ENCODE measurements around the gene VAMP8.
A peak's percentile ranks its signal among the peaks of the same experiment; 100 is the strongest.
"Not testable (repeated sequence)": the region's sequence is repeated elsewhere in the genome, so short reads cannot be mapped to it uniquely, and the experiment has no call there.

VAMP8 gene

DNA sequence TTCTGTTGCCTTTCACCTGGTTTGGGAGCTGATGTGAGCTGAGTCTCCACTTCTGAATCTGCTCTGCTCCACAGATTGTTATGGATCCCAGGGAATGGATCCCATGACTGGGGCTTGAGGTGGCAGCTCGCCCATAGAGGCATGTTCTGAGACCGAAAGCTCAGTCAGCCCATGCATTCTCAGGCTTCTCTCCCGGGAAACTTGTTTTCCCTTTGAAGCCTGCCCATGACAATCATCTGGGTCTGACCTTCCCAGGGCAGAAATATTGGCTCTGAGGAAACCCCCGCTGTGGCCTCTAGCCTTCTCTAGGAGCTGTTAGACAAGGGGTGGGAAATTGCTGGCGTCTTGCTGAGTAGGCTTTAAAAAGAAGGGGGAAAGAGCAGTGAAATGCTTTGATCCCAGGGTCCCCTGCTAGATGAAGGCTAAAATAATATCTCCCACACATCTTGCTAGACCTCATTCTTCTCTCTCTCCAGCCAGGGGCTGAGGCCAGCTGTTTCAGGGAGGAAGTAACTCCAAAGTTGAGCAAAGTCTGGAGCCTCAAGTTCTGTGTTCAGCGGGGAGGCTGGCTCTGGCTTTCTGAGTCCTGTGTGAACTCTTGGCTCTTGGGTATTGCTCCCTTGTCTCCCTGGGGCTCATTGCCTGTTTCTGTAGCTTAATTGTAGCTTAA lies 2.0 kb downstream of the VAMP8 start:
- DNase-seq (ENCODE audit: low spot score), result no peak

DNA sequence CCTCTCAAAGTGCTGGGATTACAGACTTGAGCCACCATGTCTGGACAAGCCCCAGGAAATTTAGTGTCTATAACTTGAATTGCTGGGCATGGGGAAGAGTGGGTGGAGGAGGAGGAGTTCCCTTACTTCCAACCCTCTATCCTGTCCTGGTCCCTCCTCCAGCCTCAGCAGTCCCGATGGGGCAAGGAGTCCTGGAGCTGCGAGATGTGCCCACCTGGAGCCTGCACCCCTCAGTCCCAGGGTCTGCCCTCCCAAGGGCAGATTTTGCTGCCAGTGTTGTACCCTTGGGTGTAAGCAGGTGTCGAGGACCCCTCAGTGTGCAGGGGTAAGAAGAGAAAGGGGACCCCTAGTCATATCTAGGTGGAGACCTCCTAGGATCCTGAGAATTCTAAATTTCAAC lies 2.8 kb downstream of the VAMP8 start:
- DNase-seq (ENCODE audit: low spot score), result no peak

DNA sequence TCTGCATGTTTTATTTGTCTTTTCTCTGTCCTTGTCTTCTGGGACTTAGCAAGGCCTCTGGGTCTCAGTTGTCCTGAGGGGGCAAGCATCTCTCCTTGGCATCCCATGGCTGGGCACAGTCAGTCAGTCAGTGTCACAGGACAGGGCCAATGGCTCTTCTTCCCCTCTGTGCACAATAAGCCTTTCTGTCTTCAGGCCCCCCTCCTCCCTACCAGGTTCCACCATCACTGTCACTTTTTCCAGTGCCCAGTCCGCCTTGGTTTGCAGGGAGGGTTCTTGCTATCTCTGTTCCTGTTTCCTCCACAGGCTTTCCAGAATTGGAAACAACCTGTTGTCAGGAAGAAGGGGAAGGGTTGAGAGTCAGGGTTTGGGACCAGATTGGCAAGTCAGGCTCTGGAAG lies 5.1 kb downstream of the VAMP8 start:
- DNase-seq (ENCODE audit: low spot score), result no peak

DNA sequence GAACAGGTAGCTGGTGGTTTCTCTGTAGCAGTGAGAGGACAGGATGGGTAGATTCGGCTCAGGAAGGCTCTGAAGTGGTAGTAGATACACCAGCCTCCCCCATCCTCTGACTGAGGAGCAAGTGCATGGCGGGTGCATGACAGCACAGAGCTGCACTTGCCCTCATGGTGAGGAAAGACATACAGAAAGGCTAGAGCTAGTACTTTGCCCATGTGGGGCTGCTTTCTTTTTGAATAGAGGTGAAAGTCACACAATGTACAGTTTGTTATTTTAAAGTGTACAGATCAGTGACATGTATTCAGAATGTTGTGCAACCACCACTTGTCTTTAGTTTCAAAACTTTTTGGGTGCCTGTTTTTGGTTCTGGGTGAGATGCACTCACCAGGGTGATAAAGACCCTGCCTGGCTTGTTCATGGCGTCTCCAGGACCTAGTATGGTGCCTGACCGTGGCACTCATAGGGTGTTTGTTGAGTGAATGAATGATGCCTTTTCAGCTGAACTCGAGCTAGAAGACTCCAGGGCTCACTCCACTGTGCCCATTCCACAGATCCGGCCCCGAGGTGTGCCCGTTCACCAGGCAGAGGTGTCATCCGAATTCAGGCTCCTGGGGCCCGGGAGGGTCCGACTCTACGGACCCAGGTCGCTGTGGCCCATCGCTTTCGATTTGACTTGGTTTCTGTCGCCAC lies 6.4 kb downstream of the VAMP8 start:
- no peak for DNase-seq (ENCODE audit: low spot score)

DNA sequence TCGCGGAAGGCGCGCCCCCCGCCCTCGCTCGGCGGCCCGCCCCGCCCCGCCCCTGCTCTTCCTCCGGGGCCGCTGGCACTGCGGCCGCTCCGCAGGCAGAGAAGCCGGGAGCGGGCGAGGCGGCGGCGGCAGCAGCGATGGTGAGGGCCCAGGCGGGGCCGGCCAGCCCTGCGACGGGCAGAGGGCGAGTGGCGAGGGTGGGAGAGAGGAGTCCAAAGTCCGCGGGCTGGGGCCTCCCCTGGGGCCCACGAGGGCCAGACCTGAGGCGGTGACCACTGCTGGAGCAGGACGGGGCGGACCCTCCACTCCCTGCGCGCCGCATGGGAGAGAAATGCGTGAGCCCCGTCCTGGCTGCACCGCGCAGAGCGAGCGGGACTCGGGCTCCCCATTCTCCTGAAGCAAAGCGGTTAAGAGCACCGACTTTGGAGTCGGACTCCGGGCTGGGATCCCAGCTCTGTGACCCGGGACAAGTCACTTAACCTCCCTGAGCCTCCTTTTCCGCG lies 7.0 kb downstream of the VAMP8 start, which contains the start of gene VAMP5:
Gene VAMP5, plus strand, starts transcription at position 78 of the 503 bp plus-strand sequence. Its CDS starts 60 bp downstream, at position 138.
- no peak for DNase-seq (ENCODE audit: low spot score)

DNA sequence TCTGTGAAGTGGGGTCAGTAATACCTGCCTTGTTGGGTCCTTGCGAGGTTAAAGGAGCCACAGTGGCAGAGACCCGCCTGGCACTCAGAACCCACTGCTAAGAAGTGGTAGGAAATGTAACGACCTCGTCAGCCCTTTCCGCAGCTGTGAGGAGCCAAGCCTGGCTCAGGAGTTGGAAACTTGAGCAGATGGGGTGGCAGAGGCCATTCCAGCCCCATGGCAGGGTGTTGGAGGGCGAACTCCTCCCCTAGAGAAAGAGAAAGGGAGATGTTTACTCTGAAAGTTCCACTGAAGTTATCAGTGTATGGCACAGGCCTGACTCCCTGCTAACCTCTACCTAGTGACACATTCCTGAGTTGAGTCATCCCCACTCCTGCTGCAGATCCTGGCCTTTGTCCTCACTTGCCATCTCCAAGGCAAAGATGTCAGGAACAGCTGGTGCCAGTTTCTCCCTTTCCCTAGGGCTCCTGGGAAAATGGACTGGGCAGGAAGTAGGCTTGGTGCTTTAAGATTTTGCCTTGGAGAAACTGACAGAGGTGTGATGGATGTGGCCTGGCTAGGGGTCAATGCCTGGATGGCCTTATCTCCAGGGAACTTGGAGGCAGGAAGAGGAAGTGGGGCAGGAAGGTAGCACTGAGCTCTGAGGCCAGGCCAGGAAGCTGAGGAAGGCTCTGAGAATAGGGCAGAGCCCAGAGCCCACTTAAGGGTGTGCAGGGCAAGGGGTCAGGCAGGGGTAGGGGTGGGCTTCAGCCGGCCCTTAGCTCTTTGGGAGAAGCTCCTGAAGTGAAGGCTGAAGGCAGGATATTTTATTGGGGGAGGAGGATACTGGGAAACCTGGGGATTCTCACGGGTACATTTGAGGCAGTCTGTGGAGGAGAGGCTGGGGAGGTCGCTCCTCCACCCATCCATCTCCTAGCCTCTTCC lies 7.7 kb downstream of the VAMP8 start:
- DNase-seq (ENCODE audit: low spot score), result peak; percentile 89

DNA sequence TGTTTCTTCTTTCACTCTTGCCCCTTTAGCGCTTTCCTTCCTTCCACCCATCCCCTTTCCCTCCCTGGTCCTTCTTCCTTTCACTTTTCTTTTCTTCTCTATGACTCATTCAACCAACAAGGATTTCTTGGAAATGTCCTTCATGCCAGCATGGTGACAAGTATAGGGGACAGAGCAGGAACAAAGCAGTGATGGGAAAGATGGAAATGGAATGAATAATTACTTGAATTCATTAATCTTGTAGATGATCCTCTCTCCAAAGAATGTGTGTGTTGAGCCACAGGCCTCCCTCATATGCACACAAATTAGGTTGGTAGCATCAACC lies 8.4 kb downstream of the VAMP8 start:
- DNase-seq (ENCODE audit: low spot score), result peak; percentile 46

DNA sequence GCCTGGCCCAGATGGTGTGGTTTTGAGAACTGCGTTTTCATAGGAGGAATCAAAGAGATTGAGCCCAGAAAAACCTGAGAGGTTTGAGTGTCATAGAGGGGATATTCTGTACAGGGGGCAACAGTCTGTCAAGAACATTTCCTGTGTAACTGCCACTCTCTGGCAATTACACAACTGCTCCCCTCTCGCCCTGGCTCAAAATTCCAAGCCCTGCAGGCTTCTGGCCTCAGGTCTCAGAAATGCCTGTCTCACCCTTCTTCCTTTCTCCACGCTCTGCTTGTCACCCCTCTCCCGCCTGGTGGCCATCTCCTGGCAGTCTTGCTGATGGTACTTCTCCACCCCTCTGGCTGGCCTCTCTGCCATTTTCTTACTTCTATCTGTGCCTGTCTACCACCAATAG lies 10.8 kb downstream of the VAMP8 start:
- DNase-seq (ENCODE audit: low spot score), result no peak

DNA sequence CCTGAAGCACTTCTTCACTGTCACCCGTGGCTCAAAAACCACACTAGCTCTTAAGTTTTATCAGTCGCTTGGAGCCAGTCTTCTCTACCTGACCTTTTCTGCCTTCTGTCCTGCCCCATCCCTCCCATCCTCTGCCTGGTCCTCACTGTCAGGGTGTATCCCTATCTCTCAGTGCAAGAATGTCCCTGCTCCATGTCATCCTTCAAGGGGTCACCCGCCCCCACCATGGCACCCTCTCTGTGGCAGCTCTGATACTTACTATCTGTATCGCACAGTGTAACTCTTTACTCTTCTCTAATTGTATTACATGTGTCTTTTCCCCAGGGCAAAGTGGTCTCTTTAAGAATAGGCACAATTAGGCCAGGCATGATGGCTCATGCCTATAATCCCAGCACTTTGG lies 11.3 kb downstream of the VAMP8 start:
- DNase-seq (ENCODE audit: low spot score), result no peak

DNA sequence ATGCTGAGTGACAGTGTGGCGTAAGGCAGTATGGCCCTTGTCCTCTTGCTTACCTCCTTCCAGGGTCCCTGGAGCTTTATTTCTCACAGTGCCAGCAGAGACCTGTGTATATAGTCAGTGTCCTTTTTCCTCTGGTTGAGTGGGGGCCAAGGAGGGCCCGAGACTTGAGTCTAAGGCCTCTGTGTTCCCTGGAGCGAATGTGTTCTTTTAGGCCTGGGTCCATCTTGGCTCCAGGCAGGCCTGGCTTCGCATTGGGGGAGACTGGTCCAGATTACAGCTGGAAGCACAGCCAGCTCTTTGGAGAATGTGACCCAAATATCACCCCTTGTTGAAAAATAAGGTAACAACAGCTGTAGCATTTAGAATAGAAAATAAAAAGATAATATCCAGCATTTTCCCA lies 11.8 kb downstream of the VAMP8 start:
- no peak for DNase-seq (ENCODE audit: low spot score)

DNA sequence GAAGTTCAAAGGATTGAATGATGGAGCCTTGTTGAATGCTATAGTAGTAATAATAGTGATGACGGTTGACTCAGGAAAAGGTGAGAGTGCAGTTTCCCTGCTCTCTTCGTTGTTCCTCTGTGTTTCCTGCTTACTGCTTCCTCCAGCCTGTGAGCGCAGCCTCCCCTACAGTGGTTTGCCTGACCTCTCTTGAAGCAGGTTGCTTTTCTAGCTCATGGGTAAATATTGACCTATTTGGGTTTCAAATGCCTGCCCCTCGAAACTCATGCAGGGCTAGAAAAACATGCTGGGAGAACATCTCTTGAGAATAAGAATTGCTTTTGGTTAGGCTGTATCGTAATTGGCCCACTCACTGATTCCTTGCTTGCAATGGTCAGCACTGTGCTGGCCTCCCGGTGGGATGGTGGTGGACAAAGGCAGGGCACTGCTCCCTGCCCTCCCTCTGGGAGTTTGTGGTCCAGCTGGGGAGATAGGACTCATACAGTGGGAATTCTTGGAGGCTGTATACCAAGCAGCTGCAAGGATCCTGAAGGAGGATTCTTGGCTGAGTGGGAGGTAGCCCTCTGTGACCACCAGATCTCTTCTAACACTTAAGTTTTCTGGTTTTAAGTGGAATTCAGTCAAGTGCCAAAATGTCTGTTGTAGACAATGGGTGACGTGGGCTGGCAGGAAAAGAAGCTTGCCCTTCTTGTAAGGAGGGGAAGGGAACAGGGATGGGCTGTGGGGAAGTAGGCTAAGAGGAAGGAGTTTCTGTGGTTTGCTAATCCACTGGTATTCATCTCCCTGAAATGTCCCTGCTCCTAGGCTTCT lies 12.8 kb downstream of the VAMP8 start:
- DNase-seq (ENCODE audit: low spot score), result no peak

DNA sequence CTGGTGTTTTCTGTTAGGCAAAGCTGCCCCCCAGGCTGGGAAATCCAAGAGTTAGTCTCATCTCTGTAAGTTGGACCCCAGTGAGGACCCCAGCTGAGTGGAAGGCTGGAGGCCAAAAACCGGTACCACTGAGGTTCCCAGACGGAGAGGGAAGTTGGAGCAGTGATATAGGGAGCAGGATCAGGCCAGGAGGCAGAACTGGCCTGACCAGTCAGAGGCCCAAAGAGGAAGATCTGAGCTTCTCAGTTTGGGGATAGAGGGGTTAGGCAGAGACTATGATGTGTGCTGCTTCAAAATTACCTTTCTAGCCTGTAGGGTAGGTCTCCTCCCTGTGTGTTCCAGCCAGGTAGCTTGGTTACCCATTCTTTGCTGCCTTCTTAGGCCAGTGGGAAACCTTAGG lies 13.6 kb downstream of the VAMP8 start:
- no peak for DNase-seq (ENCODE audit: low spot score)

DNA sequence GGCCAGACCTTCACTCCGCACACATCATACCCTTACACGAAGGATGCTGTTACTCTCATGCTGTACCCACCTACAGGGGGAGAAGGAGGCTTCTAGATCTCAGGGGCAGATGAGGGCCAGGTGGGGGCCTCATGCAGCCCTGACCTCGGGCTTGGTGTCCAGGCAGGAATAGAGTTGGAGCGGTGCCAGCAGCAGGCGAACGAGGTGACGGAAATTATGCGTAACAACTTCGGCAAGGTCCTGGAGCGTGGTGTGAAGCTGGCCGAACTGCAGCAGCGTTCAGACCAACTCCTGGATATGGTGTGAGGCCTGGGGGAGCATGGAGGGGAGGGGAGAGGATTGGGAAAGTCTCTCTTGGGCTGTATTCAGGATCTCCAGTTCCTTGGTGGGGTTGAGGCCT lies 14.2 kb downstream of the VAMP8 start:
- DNase-seq (ENCODE audit: low spot score), result no peak

DNA sequence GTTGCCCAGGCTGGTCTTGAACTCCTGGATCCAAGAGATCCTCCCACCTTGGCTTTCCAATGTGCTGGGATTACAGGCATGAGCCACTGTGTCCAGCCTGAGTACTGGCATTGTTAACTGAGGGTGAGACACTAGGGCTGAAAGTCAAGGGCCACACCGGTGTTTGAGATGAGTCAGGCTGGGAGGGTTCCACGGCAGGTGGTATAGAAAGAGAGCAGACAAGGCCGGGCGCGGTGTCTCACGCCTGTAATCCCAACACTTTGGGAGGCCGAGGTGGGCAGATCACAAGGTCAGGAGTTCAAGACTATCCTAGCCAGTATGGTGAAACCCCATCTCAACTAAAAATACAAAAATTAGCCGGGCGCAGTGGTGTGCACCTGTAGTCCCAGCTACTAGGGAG lies 14.9 kb downstream of the VAMP8 start:
- DNase-seq (ENCODE audit: low spot score), result not testable (repeated sequence)

DNA sequence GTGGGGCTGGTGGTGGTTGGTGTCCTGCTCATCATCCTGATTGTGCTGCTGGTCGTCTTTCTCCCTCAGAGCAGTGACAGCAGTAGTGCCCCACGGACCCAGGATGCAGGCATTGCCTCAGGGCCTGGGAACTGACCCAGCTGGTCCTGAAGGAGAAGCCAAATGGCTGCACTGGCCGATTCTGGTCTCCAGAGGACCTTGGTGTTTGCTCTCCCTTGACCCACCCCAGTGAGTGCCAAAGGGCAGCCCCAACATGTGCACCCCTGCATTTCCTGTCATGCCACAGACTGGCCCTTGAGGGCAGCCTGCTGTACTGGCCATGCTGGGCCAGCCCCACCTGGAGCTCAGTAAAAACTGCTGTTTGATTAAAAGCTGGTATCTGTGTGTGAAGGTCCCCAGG lies 15.6 kb downstream of the VAMP8 start:
- DNase-seq (ENCODE audit: low spot score), result no peak

DNA sequence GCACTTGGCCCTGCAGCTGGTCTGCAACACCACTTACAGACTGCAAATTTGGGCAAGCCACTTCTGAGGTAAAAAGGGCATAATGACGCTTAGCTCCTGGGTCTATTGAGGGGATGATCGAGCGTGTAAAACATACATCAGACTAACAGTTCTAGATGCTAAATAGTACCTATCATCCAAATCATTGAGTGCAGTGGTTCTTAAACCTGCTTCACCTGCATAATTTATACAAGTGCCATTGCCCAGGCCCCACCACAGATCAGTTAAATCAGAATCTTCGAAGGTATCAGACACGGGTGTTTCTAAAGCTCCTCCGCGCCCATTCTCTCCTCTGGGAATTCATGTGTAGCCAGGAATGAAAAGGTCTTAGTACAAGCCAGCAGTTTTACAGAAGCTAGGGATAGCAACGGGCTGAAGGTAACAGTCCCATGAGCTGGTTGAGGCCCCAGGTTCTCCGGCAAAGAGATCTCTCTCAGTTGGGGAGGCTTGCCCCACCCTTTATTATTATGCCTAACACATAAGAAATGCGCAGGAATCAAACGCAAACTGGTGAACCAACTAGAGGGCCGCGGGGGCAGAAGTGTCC lies 17.4 kb downstream of the VAMP8 start:
- no peak for DNase-seq (ENCODE audit: low spot score)

DNA sequence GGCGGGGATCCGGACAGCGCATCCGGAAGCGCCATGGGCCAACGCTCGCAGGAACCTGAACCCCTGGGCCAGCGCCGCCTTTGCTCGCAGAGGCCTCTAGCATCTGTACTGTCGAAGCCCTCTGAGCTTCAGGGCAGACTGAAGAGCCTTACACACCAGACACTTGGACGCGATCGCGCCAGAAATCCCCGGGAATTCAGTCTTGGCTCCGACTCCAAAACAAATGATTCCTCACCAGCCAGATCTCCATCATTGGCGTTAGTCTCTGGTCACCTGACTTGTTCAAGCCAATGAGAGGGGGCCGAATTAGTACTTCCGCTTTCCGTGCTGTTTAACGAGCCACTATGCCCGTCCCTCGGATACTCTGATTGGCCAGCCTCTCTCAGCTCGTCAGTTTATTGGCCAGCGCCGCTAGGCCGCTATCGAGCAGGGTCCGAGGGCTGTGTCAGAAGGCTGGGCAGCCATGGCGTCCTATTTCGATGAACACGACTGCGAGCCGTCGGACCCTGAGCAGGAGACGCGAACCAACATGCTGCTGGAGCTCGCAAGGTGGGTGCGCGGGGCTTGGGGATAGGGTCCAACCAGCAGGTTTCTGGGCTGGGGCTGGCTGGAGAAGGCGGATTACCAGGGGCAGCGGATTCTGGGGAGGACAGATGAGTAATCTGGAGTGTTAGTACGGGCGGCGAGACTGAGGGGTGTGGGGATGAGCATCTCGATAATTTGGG lies 18.1 kb downstream of the VAMP8 start, which contains the start of gene RNF181:
Gene RNF181, plus strand, starts transcription at position 445 of the 725 bp plus-strand sequence. Its CDS starts 19 bp downstream, at position 464.
- DNase-seq (ENCODE audit: low spot score), result peak; percentile 98

DNA sequence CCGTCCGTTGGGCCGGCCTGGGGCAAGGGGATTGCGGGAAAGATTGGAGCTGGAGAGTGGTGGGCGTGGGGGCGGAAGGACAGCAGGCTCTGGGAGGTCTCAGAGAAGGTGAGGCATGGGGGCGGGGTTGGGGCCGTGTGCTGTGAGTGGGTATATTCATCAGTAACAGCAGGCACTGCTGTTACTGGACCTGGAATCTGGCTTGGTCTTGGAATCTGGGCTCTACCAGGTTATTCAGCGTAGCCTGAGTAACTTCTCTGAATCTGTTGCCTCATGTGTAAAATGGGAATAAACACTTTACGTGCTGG lies 18.6 kb downstream of the VAMP8 start:
- DNase-seq (ENCODE audit: low spot score), result no peak

DNA sequence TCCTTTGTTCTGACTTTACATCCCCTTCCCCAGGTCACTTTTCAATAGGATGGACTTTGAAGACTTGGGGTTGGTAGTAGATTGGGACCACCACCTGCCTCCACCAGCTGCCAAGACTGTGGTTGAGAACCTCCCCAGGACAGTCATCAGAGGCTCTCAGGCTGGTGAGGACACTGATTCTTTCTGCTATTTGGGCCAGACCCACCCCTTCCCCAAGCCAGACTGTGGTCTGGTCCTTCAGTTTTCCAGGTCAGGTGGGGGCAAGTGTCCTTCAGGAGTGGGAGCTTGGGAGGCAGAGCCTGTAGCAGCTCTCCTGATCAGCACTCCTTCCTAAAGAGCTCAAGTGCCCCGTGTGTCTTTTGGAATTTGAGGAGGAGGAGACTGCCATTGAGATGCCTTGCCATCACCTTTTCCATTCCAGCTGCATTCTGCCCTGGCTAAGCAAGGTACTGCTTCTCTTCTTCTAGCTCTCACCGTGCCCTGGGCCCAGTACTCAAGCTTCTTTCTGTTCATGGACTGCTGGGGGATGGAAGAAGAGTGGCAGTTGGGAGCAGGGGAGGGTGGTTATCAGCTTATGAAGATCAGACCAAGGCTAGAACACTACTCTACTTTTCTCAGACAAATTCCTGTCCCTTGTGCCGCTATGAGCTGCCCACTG lies 19.2 kb downstream of the VAMP8 start:
- DNase-seq (ENCODE audit: low spot score), result no peak

DNA sequence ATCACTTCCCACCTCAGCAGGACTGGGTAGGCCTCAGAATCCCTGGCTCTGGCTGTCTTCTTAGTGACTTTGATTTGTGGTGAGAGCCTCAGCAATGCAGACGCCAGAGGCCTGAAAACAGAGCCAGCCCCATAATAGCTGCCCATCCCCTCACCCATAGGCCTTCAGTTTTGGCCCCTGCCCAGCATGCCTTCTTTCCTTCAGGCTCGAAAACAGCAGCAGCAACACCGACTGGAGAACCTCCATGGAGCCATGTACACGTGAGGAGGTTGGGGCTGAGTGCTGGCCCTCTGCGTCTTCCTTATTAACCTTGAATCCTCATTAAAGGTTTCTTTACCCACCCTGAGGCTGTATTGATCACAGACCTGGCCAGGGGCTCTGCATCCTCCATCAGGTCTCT lies 19.9 kb downstream of the VAMP8 start:
- no peak for DNase-seq (ENCODE audit: low spot score)

All from LoVo (cell line).